H1 (cell line): ENCODE results near the gene LHPP. TPM values are rescaled to one million over a fixed set of nuclear protein-coding genes. Genes with fewer than 3 reads are reported as not detected.

Source experiments
- CTCF ChIA-PET: fragments of 300-600 bp; sonication (Branson Sonifier 250); formaldehyde crosslinking; loops from one replicate; lab custom pipeline; 2021; ENCODE audit not compliant: partially characterized antibody; lab: Charles Lee
- POLR2A ChIA-PET: fragments of 300-600 bp; sonication (Branson Sonifier 250); formaldehyde crosslinking; loops from one replicate; lab custom pipeline; 2021; ENCODE audit warnings: inconsistent platforms; ENCODE audit not compliant: partially characterized antibody; lab: Charles Lee
- DNase-seq, 2 experiments: peaks; one replicate each; pipeline versions ENCODE4 v3.0.0 to v3.0.0-alpha.2; 2010 to 2022; ENCODE audit warnings: low spot score in 2 of 2, low read depth in 1 of 2, mixed read lengths in 1 of 2
- FAIRE-seq: peaks from 2 replicates; lab custom pipeline; 2011; peaks lifted over from hg19 to GRCh38; lab: Jason Lieb, UNC
- H2AFZ ChIP-seq: 2 replicates; pipeline ENCODE4 v1.8.1; 2012; ENCODE audit warnings: low read length, inconsistent platforms
- H2AK5ac ChIP-seq: 2 replicates; pipeline ENCODE4 v1.6.1; 2013; ENCODE audit warnings: low read depth, low read length
- H2BK120ac ChIP-seq: replicated peaks from 2 replicates; pipeline ENCODE3; 2013; ENCODE audit warnings: low read depth, low read length, inconsistent platforms
- H2BK12ac ChIP-seq: 2 replicates; pipeline ENCODE4 v1.6.1; 2013; ENCODE audit warnings: low read depth, low read length
- H2BK15ac ChIP-seq: 2 replicates; pipeline ENCODE4 v1.6.1; 2013; ENCODE audit warnings: low read length
- H2BK20ac ChIP-seq: 2 replicates; pipeline ENCODE4 v1.6.1; 2013; ENCODE audit warnings: low read length
- H2BK5ac ChIP-seq: 2 replicates; pipeline ENCODE4 v1.6.1; 2013; ENCODE audit warnings: low read depth, low read length
- H3K14ac ChIP-seq: 2 replicates; pipeline ENCODE4 v1.6.1; 2013; ENCODE audit warnings: inconsistent platforms; ENCODE audit not compliant: insufficient read length
- H3K18ac ChIP-seq: 2 replicates; pipeline ENCODE4 v1.6.1; 2013; ENCODE audit warnings: low read length; ENCODE audit errors: extremely low read depth
- H3K23ac ChIP-seq: 2 replicates; pipeline ENCODE4 v1.6.1; 2013; ENCODE audit warnings: inconsistent platforms; ENCODE audit not compliant: insufficient read length
- H3K23me2 ChIP-seq: 2 replicates; pipeline ENCODE4 v1.6.1; 2013; ENCODE audit warnings: low read depth, low read length
- H3K27ac ChIP-seq: 2 replicates; pipeline ENCODE4 v1.6.1; 2011; ENCODE audit warnings: low read depth, low read length, inconsistent platforms
- H3K27me3 ChIP-seq, 4 experiments: replicated peaks in 1 of 4; 1 replicate in 1 of 4; 2 replicates in 3 of 4; pipeline versions ENCODE4 v1.6.1 to v1.8.1; 2011 to 2013; ENCODE audit warnings: low read length in 3 of 4, mild to moderate bottlenecking in 3 of 4, inconsistent platforms in 2 of 4, mixed read lengths in 2 of 4, moderate library complexity in 1 of 4; ENCODE audit not compliant: control insufficient read depth in 3 of 4, insufficient read depth in 3 of 4; ENCODE audit errors: extremely low read depth in 1 of 4
- H3K36me3 ChIP-seq, 4 experiments: 2 replicates each; pipeline versions ENCODE4 v1.6.1 to v1.8.1; 2011 to 2013; ENCODE audit warnings: mild to moderate bottlenecking in 4 of 4, low read length in 3 of 4, moderate library complexity in 2 of 4, control low read depth in 1 of 4, inconsistent platforms in 1 of 4; ENCODE audit not compliant: insufficient read depth in 4 of 4, control insufficient read depth in 2 of 4
- H3K4ac ChIP-seq: replicated peaks from 2 replicates; pipeline ENCODE3; 2013; ENCODE audit warnings: low read length, low read depth, mixed read lengths, inconsistent platforms; ENCODE audit not compliant: insufficient read length
- H3K4me1 ChIP-seq, 4 experiments: replicated peaks in 1 of 4; 1 replicate in 1 of 4; 2 replicates in 3 of 4; pipeline versions ENCODE4 v1.6.1 to v1.8.1; 2011 to 2013; ENCODE audit warnings: low read length in 3 of 4, inconsistent platforms in 2 of 4, mixed read lengths in 1 of 4; ENCODE audit not compliant: insufficient read depth in 4 of 4, control insufficient read depth in 3 of 4
- H3K4me2 ChIP-seq, 2 experiments: 2 replicates each; pipeline versions ENCODE4 v1.6.1 to v1.8.1; 2011 to 2013; ENCODE audit warnings: low read depth in 2 of 2, low read length in 2 of 2, control low read depth in 1 of 2, inconsistent platforms in 1 of 2, mild to moderate bottlenecking in 1 of 2; ENCODE audit not compliant: insufficient read depth in 1 of 2
- H3K4me3 ChIP-seq, 4 experiments: fragments of 200-600, 300-600 bp in 1 of 4; sonication (generic), shearing (Covaris generic), sonication (Bioruptor Twin) in 1 of 4; 2 replicates each; pipeline versions ENCODE4 v1.5.1 to v1.8.1; 2011 to 2016; ENCODE audit warnings: low read length in 4 of 4, low read depth in 3 of 4, control low read depth in 2 of 4, inconsistent platforms in 2 of 4, mild to moderate bottlenecking in 2 of 4, mixed read lengths in 1 of 4, moderate library complexity in 1 of 4; ENCODE audit not compliant: insufficient read depth in 2 of 4; ENCODE audit errors: extremely low read depth in 1 of 4
- H3K56ac ChIP-seq: replicated peaks from 2 replicates; pipeline ENCODE3; 2013; ENCODE audit warnings: low read depth, mild to moderate bottlenecking, mixed read lengths, low read length, inconsistent platforms; ENCODE audit not compliant: insufficient read length
- H3K79me1 ChIP-seq: 2 replicates; pipeline ENCODE4 v1.6.1; 2013; ENCODE audit warnings: low read depth, low read length, control low read depth
- H3K79me2 ChIP-seq, 2 experiments: 2 replicates each; pipeline versions ENCODE4 v1.6.1 to v1.8.1; 2012 to 2013; ENCODE audit warnings: low read length in 2 of 2, mild to moderate bottlenecking in 2 of 2, inconsistent platforms in 1 of 2; ENCODE audit not compliant: insufficient read depth in 2 of 2, control insufficient read depth in 1 of 2
- H3K9ac ChIP-seq, 4 experiments: replicated peaks in 1 of 4; 1 replicate in 1 of 4; 2 replicates in 3 of 4; pipeline versions ENCODE4 v1.6.1 to v1.8.1; 2011 to 2013; ENCODE audit warnings: low read depth in 3 of 4, low read length in 3 of 4, control low read depth in 2 of 4, mild to moderate bottlenecking in 2 of 4, moderate library complexity in 2 of 4, inconsistent platforms in 1 of 4; ENCODE audit errors: extremely low read depth in 1 of 4
- H3K9me3 ChIP-seq, 2 experiments: 2 replicates each; pipeline versions ENCODE4 v1.6.1 to v1.8.1; 2012 to 2013; ENCODE audit warnings: mild to moderate bottlenecking in 2 of 2, moderate library complexity in 2 of 2, control low read depth in 1 of 2, inconsistent platforms in 1 of 2, low read depth in 1 of 2, low read length in 1 of 2, mixed read lengths in 1 of 2; ENCODE audit not compliant: insufficient read depth in 2 of 2
- H4K20me1 ChIP-seq, 2 experiments: replicated peaks in 1 of 2; 2 replicates each; pipeline versions ENCODE3 to v1.8.1; 2011 to 2013; ENCODE audit warnings: inconsistent platforms in 2 of 2, low read length in 2 of 2, mild to moderate bottlenecking in 1 of 2; ENCODE audit not compliant: insufficient read depth in 2 of 2, control insufficient read depth in 1 of 2
- H4K5ac ChIP-seq: 2 replicates; pipeline ENCODE4 v1.6.1; 2013; ENCODE audit warnings: low read length, low read depth, mixed read lengths, inconsistent platforms; ENCODE audit not compliant: insufficient read length
- H4K8ac ChIP-seq: 2 replicates; pipeline ENCODE4 v1.8.0; 2013; ENCODE audit warnings: mild to moderate bottlenecking, moderate library complexity, low read length, inconsistent platforms; ENCODE audit not compliant: insufficient read depth; ENCODE audit errors: extremely low read depth
- H4K91ac ChIP-seq: replicated peaks from 2 replicates; pipeline ENCODE3; 2013; ENCODE audit warnings: low read length, mixed read lengths, inconsistent platforms; ENCODE audit not compliant: insufficient read length
- CHD2 ChIP-seq: IDR thresholded peaks from 2 replicates; pipeline ENCODE4 v1.6.1; 2012; ENCODE audit warnings: low read length, improper control_type of control experiment
- EGR1 ChIP-seq: IDR thresholded peaks from 2 replicates; pipeline ENCODE4 v1.6.1; 2011; ENCODE audit warnings: low read depth, low read length, borderline replicate concordance
- GABPA ChIP-seq: IDR thresholded peaks from 2 replicates; pipeline ENCODE4 v1.6.1; 2011; ENCODE audit warnings: mild to moderate bottlenecking, low read length, moderate library complexity, borderline replicate concordance; ENCODE audit not compliant: insufficient read depth
- HDAC2 ChIP-seq, 2 experiments: fragments of 300-600 bp in 1 of 2; sonication (generic) in 1 of 2; IDR thresholded peaks; 2 replicates each; pipeline ENCODE4 v1.6.1; 2011 to 2012; ENCODE audit warnings: low read depth in 2 of 2, low read length in 2 of 2, mild to moderate bottlenecking in 2 of 2, moderate library complexity in 2 of 2, borderline replicate concordance in 1 of 2, inconsistent platforms in 1 of 2
- HDAC6 ChIP-seq: IDR thresholded peaks from one replicate; pipeline ENCODE4 v1.7.1; 2012; ENCODE audit warnings: low read depth, mild to moderate bottlenecking, inconsistent platforms, low read length, moderate library complexity
- JUN ChIP-seq: IDR thresholded peaks from 2 replicates; pipeline ENCODE4 v1.6.1; 2011; ENCODE audit warnings: low read depth, mild to moderate bottlenecking, improper control_type of control experiment, low read length
- SRF ChIP-seq: IDR thresholded peaks from 2 replicates; pipeline ENCODE4 v1.6.1; 2011; ENCODE audit warnings: mild to moderate bottlenecking, low read depth, low read length, moderate library complexity
- TBP ChIP-seq: IDR thresholded peaks from 2 replicates; pipeline ENCODE4 v1.6.1; 2011; ENCODE audit warnings: low read depth, low read length, improper control_type of control experiment
- TCF12 ChIP-seq: IDR thresholded peaks from 2 replicates; pipeline ENCODE4 v1.6.1; 2011; ENCODE audit warnings: low read depth, mild to moderate bottlenecking, low read length
- WGBS, 2 experiments: shearing (Covaris generic) in 1 of 2; methylation state at CpG; one replicate each; pipeline versions ENCODE4 v1.1.6 to v1.1.7; 2013 to 2015; ENCODE audit warnings: low lambda C conversion rate in 2 of 2, mixed read lengths in 2 of 2, inconsistent platforms in 1 of 2, low coverage in 1 of 2, missing lambda C conversion rate in 1 of 2; ENCODE audit not compliant: insufficient replicate concordance in 2 of 2, insufficient coverage in 1 of 2, insufficient read length in 1 of 2; ENCODE audit errors: extremely low coverage in 1 of 2, missing lambda C conversion rate in 1 of 2; 5-methylcytosine and 5-hydroxymethylcytosine counted together
- polyA plus RNA-seq, 7 experiments: library from polyadenylated mRNA; depleted of rRNA in 3 of 7; stranded (reverse) in 5 of 7; unstranded in 2 of 7; fragments of >200 nt in 5 of 7; fragments of 200-250 nt in 2 of 7; gene quantifications; 1 replicate in 5 of 7; 2 replicates in 1 of 7; 4 replicates in 1 of 7; pipeline versions ENCODE4 v1.2.1 to v1.2.3, GENCODE V29; 2011 to 2013; ENCODE audit warnings: missing spikeins in 2 of 7, mixed read lengths in 2 of 7
- total RNA-seq: library from RNA; stranded (reverse); fragmentation: NEBNext Ultra II Directional; extraction: Animal tissue kit (Norgen Biotek cat#: 25700); gene quantifications from 2 replicates; pipeline ENCODE4 v1.2.1, GENCODE V29; 2021
- TF ChIP-seq, protein P1 (sequence below): IDR thresholded peaks from 2 replicates; pipeline ENCODE4 v1.6.1; 2012; ENCODE audit warnings: low read length, inconsistent platforms

LHPP gene
- total and polyA plus RNA-seq, 2 of the 8 experiments (the other 6 are each of a cell fraction or from before 2014, with no cell fraction given): 26.0 to 45.0 TPM

GRCh38 chr10:124494046-124494807, 32.6 kb downstream of the LHPP start:
- Histone ChIP-seq H4K8ac (peak overlapping the region; percentile 11; the same call in 1 of the 2 replicates), H3K4me1 (peaks cover 7 to 25% (median 15%) of the 10 kb centered on the region in 4 experiments; a peak in 6 of 7 replicates), H3K23me2 (no peaks in the 10 kb centered on the region), H3K27me3 (no peaks in the 10 kb centered on the region), H3K27ac (no peak overlapping the region), H2BK120ac (no peak overlapping the region), H2BK15ac (peak overlapping the region; percentile 61; the same call in 1 of the 2 replicates), H4K5ac (no peak overlapping the region), H3K4ac (no peak overlapping the region), H3K23ac (no peak overlapping the region), H4K91ac (peak overlapping the region; percentile 73), H2BK5ac (peak overlapping the region; percentile 77; the same call in 1 of the 2 replicates), H4K20me1 (no peaks in the 10 kb centered on the region), H2BK20ac (no peak overlapping the region), H3K79me2 (no peaks in the 10 kb centered on the region), H3K18ac (no peak overlapping the region), H3K14ac (no peak overlapping the region), H2AK5ac (peak overlapping the region; percentile 56; the same call in 1 of the 2 replicates), H3K9me3 (no peaks in the 10 kb centered on the region), H3K36me3 (peaks cover 0 to 7% (median 2%) of the 10 kb centered on the region in 4 experiments; a peak in 3 of 8 replicates), H3K4me3 (no peak overlapping the region), H3K56ac (no peak overlapping the region), H2BK12ac (0 out of 2 replicates have a peak overlapping the region, but pooled peaks have one; percentile 2), H3K9ac (no peak overlapping the region), H3K4me2 (no peak overlapping the region), H2AFZ (no peak overlapping the region), H3K79me1 (no peaks in the 10 kb centered on the region; the same call in 1 of the 2 replicates)
- FAIRE-seq (no peak), DNase-seq (no peak)
- CTCF ChIA-PET: interaction anchor here (0.9 to 1.6 kb wide), 4 partner anchors 8 to 215 kb away, joined by 3 read pairs; no protein-coding TSS in a partner anchor
- POLR2A ChIA-PET: interaction anchor here (1.0 to 1.5 kb wide), 4 partner anchors 11 to 44 kb away, joined by 3 to 7 read pairs (median 4); partner anchors contain the start of gene NKX1-2
- WGBS, 2 experiments: 89% methylated on average over 16 of the region's 16 CpGs; no CpG with 5 or more reads in 1 of the 2 experiments
- TF ChIP-seq HDAC6 (no peak), SRF (no peak), TBP (no peak), JUN (no peak), TCF12 (no peak), EGR1 (no peak), HDAC2 (IDR thresholded peaks at IDR 0.05; ENCODE audit: borderline replicate concordance in 1 of 2, low read depth in 2 of 2, low read length in 2 of 2) (no peak), CHD2 (no peak), GABPA (no peak)
- TF ChIP-seq, protein P1, sequence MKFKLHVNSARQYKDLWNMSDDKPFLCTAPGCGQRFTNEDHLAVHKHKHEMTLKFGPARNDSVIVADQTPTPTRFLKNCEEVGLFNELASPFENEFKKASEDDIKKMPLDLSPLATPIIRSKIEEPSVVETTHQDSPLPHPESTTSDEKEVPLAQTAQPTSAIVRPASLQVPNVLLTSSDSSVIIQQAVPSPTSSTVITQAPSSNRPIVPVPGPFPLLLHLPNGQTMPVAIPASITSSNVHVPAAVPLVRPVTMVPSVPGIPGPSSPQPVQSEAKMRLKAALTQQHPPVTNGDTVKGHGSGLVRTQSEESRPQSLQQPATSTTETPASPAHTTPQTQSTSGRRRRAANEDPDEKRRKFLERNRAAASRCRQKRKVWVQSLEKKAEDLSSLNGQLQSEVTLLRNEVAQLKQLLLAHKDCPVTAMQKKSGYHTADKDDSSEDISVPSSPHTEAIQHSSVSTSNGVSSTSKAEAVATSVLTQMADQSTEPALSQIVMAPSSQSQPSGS: no peak
